ENCODE data around the gene C6orf89. TPM values are rescaled to one million over a fixed set of nuclear protein-coding genes. Genes with fewer than 3 reads are reported as not detected.

C6orf89 gene
- total RNA-seq, 1 donor from 2014 or later: 29.9 TPM

GRCh38 chr6:36970892-36971842 lies 85.4 kb downstream of the C6orf89 start:
- no peaks in the 10 kb centered on the region for H3K4me1 Mint-ChIP-seq (ENCODE audit: low read depth)
- no peak for DNase-seq (ENCODE audit: low spot score, unreplicated experiment)
- no peak overlapping the region for H3K4me3 Mint-ChIP-seq (ENCODE audit: low read depth)
- TF ChIP-seq CTCF (IDR thresholded peaks at IDR 0.05; ENCODE audit: unreplicated experiment): no peak
- no peaks in the 10 kb centered on the region for H3K9me3 Mint-ChIP-seq (ENCODE audit: low read depth)
- H3K36me3 Mint-ChIP-seq (ENCODE audit: insufficient read depth): peaks cover 18% of the 10 kb centered on the region
- H3K27me3 Mint-ChIP-seq: no peaks in the 10 kb centered on the region
- H3K27ac Mint-ChIP-seq: no peak overlapping the region

- Mint-ChIP-seq H3K9me3 (ENCODE audit: low read depth) (no peaks in the 10 kb centered on the region), H3K27ac (no peak overlapping the region), H3K27me3 (no peaks in the 10 kb centered on the region), H3K4me3 (ENCODE audit: low read depth) (no peak overlapping the region), H3K36me3 (ENCODE audit: insufficient read depth) (peaks cover 19% of the 10 kb centered on the region), H3K4me1 (ENCODE audit: low read depth) (no peaks in the 10 kb centered on the region)
- TF ChIP-seq CTCF (IDR thresholded peaks at IDR 0.05; ENCODE audit: unreplicated experiment): no peak
- no peak for DNase-seq (ENCODE audit: low spot score, unreplicated experiment)
Observed at GRCh38 chr6:36971921-36972673, 86.3 kb downstream of the C6orf89 start.

GRCh38 chr6:36973190-36973589 lies 87.4 kb downstream of the C6orf89 start:
- TF ChIP-seq CTCF (IDR thresholded peaks at IDR 0.05; ENCODE audit: unreplicated experiment): no peak

GRCh38 chr6:36973647-36974046 lies 87.9 kb downstream of the C6orf89 start:
- no peak for DNase-seq (ENCODE audit: low spot score, unreplicated experiment)
- H3K36me3 Mint-ChIP-seq (ENCODE audit: insufficient read depth): peaks cover 19% of the 10 kb centered on the region
- H3K27me3 Mint-ChIP-seq: no peaks in the 10 kb centered on the region
- no peak overlapping the region for H3K4me3 Mint-ChIP-seq (ENCODE audit: low read depth)
- no peaks in the 10 kb centered on the region for H3K4me1 Mint-ChIP-seq (ENCODE audit: low read depth)
- no peak for TF ChIP-seq CTCF (IDR thresholded peaks at IDR 0.05; ENCODE audit: unreplicated experiment)
- no peak overlapping the region for H3K27ac Mint-ChIP-seq
- H3K9me3 Mint-ChIP-seq (ENCODE audit: low read depth): no peaks in the 10 kb centered on the region

More at GRCh38 chr6:36973190-36973589, 87.4 kb downstream of the C6orf89 start:
- Mint-ChIP-seq H3K36me3 (ENCODE audit: insufficient read depth) (peaks cover 22% of the 10 kb centered on the region), H3K9me3 (ENCODE audit: low read depth) (no peaks in the 10 kb centered on the region), H3K27me3 (no peaks in the 10 kb centered on the region), H3K4me3 (ENCODE audit: low read depth) (no peak overlapping the region), H3K27ac (no peak overlapping the region), H3K4me1 (ENCODE audit: low read depth) (no peaks in the 10 kb centered on the region)
- DNase-seq (ENCODE audit: low spot score, unreplicated experiment): no peak

- Mint-ChIP-seq H3K27me3 (no peaks in the 10 kb centered on the region), H3K27ac (no peak overlapping the region), H3K4me1 (ENCODE audit: low read depth) (peaks cover 2% of the 10 kb centered on the region), H3K4me3 (ENCODE audit: low read depth) (no peak overlapping the region), H3K9me3 (ENCODE audit: low read depth) (no peaks in the 10 kb centered on the region), H3K36me3 (ENCODE audit: insufficient read depth) (peaks cover 13% of the 10 kb centered on the region)
- DNase-seq (ENCODE audit: low spot score, unreplicated experiment): no peak
- TF ChIP-seq CTCF (IDR thresholded peaks at IDR 0.05; ENCODE audit: unreplicated experiment): no peak
Observed at GRCh38 chr6:36975231-36976006, 89.7 kb downstream of the C6orf89 start.
